Measurements from ENCODE around the gene CBLC. TPM values are rescaled to one million over a fixed set of nuclear protein-coding genes. Genes with fewer than 3 reads are reported as not detected.
"Not testable (repeated sequence)": the region's sequence is repeated elsewhere in the genome, so short reads cannot be mapped to it uniquely, and the experiment has no call there.

The CBLC gene
- total RNA-seq, 2 donors from 2014 or later = 30.1 to 33.6 TPM

DNA sequence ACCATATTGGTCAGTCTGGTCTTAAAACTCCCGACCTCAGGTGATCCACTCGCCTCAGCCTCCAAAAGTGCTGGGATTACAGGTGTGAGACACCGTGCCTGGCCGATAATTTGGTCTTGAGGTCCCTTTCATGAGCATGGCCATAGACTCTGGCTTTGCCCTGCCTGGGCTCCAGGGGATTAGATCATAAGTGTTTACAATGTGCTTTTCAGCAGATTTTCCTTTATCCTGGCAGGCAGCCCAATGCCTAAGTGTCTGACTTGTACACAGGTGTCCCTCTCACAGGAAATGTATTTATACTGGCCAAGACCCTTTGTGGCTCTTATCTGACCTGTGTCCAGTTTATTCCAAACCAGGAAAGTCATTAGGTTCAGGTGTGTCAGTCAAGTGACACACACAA lies 47.1 kb downstream of the CBLC start:
- H3K27ac ChIP-seq = no peak overlapping the region
- TF ChIP-seq, protein P1, sequence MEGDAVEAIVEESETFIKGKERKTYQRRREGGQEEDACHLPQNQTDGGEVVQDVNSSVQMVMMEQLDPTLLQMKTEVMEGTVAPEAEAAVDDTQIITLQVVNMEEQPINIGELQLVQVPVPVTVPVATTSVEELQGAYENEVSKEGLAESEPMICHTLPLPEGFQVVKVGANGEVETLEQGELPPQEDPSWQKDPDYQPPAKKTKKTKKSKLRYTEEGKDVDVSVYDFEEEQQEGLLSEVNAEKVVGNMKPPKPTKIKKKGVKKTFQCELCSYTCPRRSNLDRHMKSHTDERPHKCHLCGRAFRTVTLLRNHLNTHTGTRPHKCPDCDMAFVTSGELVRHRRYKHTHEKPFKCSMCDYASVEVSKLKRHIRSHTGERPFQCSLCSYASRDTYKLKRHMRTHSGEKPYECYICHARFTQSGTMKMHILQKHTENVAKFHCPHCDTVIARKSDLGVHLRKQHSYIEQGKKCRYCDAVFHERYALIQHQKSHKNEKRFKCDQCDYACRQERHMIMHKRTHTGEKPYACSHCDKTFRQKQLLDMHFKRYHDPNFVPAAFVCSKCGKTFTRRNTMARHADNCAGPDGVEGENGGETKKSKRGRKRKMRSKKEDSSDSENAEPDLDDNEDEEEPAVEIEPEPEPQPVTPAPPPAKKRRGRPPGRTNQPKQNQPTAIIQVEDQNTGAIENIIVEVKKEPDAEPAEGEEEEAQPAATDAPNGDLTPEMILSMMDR (IDR thresholded peaks at IDR 0.05) = no peak
- H3K4me1 ChIP-seq (replicated peaks) = no peaks in the 10 kb centered on the region
- 78% methylated on average over 4 of the region's 4 CpGs for WGBS
- no peak overlapping the region for H3K4me3 ChIP-seq
- no peaks in the 10 kb centered on the region for H3K27me3 ChIP-seq (replicated peaks; ENCODE audit: insufficient read depth)
- no peaks in the 10 kb centered on the region for H3K9me3 ChIP-seq
- intact Hi-C loops (cut with DNase I) = no loop called here
- DNase-seq (ENCODE audit: low spot score) = no peak
- H3K36me3 ChIP-seq = no peaks in the 10 kb centered on the region

DNA sequence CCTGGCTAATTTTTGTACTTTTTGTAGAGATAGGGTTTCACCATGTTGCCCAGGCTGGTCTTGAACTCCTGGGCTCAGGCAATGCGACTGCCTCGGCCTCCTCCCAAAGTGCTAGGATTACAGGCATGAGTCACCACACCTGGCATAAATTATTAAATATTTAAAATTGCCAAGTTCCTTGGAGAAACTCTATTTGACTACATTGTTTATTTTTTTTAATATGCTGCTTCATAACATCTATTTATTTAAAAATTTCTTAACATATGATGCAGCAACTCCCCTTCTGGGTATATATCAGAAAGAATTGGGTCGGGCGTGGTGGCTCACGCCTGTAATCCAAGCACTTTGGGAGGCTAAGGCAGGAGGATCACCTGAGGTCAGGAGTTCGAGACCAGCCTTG lies 55.2 kb downstream of the CBLC start:
- H3K27ac ChIP-seq; H3K9me3 ChIP-seq; intact Hi-C loops (cut with DNase I); H3K4me3 ChIP-seq; H3K27me3 ChIP-seq (replicated peaks; ENCODE audit: insufficient read depth); H3K4me1 ChIP-seq (replicated peaks); DNase-seq (ENCODE audit: low spot score); H3K36me3 ChIP-seq: not testable (repeated sequence)
- WGBS = 74% methylated on average over 6 of the region's 6 CpGs

DNA sequence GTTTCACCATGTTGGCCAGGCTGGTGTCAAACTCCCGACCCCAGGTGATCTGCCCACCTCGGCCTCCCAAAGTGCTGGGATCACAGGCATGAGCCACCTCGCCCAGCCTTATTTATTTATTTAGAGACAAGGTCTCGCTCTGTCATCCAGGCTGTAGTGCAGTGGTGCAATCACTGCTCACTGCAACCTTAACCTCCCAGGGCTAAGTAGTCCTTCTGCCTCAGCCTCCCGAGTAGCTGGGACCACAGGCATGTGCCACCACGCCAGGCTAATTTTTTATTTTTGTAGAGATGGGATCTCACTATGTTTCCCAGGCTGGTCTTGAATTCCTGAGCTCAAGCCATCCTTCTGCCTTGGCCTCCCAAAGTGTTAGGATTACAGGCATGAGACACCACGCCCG lies 56.7 kb downstream of the CBLC start:
- 84% methylated on average over 8 of the region's 8 CpGs for WGBS
- H3K4me3 ChIP-seq; H3K36me3 ChIP-seq; H3K27ac ChIP-seq; H3K9me3 ChIP-seq; H3K27me3 ChIP-seq (replicated peaks; ENCODE audit: insufficient read depth); DNase-seq (ENCODE audit: low spot score); intact Hi-C loops (cut with DNase I); H3K4me1 ChIP-seq (replicated peaks): not testable (repeated sequence)

DNA sequence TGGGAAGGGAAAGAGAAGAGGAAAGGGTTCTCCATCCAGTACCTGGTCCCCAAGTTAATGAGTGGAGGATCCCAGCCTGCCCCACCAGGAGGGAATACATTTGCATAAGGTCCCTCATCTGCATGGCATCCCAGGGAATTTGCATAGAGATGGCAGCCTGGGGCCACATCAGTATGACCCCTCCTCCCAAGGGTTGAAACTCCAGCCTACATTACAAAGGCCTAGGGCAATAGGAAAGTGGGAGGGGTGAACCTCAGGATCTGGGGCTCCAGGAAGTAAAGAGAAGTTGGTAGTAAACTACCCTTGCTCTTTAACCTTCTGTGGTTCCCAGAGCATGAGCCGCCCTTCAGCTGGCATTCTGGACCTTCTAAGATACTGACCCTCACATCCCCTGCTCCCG lies 61.6 kb downstream of the CBLC start:
- TF ChIP-seq, protein P1 (IDR thresholded peaks at IDR 0.05) = no peak
- TF ChIP-seq POLR2A (IDR thresholded peaks at IDR 0.05) = no peak
- TF ChIP-seq POLR2AphosphoS5 (IDR thresholded peaks at IDR 0.05) = no peak
- Histone ChIP-seq H3K27me3 (replicated peaks; ENCODE audit: insufficient read depth) (no peaks in the 10 kb centered on the region), H3K4me1 (replicated peaks) (no peaks in the 10 kb centered on the region), H3K9me3 (no peaks in the 10 kb centered on the region), H3K36me3 (no peaks in the 10 kb centered on the region), H3K27ac (no peak overlapping the region), H3K4me3 (no peak overlapping the region)
- no peak for DNase-seq (ENCODE audit: low spot score)
- WGBS = 90% methylated on average over 2 of the region's 2 CpGs
- intact Hi-C loops (cut with DNase I) = no loop called here

DNA sequence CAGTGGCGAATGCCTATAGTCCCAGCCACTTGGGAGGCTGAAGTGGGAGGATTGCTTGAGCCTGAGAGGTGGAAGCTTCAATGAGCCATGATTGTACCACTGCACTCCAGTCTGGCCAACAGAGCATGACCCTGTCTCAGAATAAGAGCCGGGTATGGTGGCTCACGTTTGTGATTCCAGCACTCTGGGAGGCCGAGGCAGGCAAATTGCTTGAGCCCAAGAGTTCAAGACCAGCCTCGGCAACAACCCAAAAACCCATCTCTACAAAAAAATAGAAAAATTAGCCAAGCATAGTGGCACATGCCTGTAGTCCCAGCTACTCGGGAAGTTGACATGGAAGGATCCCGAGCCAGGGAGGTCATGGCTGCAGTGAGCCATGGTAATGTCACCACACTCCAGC lies 63.1 kb downstream of the CBLC start:
- H3K27me3 ChIP-seq (replicated peaks; ENCODE audit: insufficient read depth) = no peaks in the 10 kb centered on the region
- H3K36me3 ChIP-seq = no peaks in the 10 kb centered on the region
- H3K4me1 ChIP-seq (replicated peaks) = peaks cover 8% of the 10 kb centered on the region
- H3K4me3 ChIP-seq = no peak overlapping the region
- DNase-seq (ENCODE audit: low spot score) = no peak
- intact Hi-C loops (cut with DNase I) = no loop called here
- TF ChIP-seq POLR2A (IDR thresholded peaks at IDR 0.05) (no peak), POLR2AphosphoS5 (IDR thresholded peaks at IDR 0.05) (no peak)
- TF ChIP-seq, protein P1 (IDR thresholded peaks at IDR 0.05) = no peak
- H3K9me3 ChIP-seq = no peaks in the 10 kb centered on the region
- no peak overlapping the region for H3K27ac ChIP-seq
- WGBS = 60% methylated on average over 7 of the region's 7 CpGs

DNA sequence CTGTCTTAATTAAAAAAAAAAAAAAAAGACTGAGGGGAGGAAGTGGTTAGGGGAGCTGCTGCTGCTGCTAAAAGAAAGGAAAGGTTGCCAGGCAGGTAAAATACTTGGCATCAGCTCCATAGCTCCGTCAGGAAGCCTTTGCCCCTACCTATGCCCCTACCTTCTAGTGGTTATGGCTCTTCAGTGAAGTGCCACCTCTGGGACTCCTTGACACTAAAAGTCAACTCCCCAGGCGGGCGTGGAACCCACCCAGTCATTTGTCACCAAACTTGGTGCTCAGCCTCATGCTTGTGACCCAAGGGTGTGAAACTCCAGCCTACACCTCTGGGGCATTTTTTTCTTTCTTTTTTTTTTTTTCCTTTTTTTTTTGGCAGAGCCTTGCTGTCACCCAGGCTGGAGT lies 63.5 kb downstream of the CBLC start:
- WGBS = 45% methylated on average over 3 of the region's 3 CpGs
- H3K27me3 ChIP-seq (replicated peaks; ENCODE audit: insufficient read depth) = no peaks in the 10 kb centered on the region
- H3K27ac ChIP-seq = no peak overlapping the region
- DNase-seq (ENCODE audit: low spot score) = no peak
- H3K36me3 ChIP-seq = no peaks in the 10 kb centered on the region
- H3K4me3 ChIP-seq = no peak overlapping the region
- intact Hi-C loops (cut with DNase I) = no loop called here
- peaks cover 8% of the 10 kb centered on the region for H3K4me1 ChIP-seq (replicated peaks)
- TF ChIP-seq POLR2AphosphoS5 (IDR thresholded peaks at IDR 0.05) = no peak
- no peak for TF ChIP-seq POLR2A (IDR thresholded peaks at IDR 0.05)
- TF ChIP-seq, protein P1 (IDR thresholded peaks at IDR 0.05) = no peak
- H3K9me3 ChIP-seq = no peaks in the 10 kb centered on the region
